Head of caudate nucleus (tissue), 42 donors: ENCODE measurements around the gene VAT1L.

ENCODE experiments used
- DNase-seq, 42 donors: peaks; one replicate each; pipeline versions ENCODE4 v3.0.0 to v3.0.0-alpha.2; 2020 to 2021; ENCODE audit warnings: mixed read lengths in 7 of 42
- intact Hi-C: fragments of 100-400 bp; cut with DNase I; formaldehyde crosslinking; loops from one replicate; pipeline ENCODE4 v1.15.0; 2022

Gene VAT1L

DNA sequence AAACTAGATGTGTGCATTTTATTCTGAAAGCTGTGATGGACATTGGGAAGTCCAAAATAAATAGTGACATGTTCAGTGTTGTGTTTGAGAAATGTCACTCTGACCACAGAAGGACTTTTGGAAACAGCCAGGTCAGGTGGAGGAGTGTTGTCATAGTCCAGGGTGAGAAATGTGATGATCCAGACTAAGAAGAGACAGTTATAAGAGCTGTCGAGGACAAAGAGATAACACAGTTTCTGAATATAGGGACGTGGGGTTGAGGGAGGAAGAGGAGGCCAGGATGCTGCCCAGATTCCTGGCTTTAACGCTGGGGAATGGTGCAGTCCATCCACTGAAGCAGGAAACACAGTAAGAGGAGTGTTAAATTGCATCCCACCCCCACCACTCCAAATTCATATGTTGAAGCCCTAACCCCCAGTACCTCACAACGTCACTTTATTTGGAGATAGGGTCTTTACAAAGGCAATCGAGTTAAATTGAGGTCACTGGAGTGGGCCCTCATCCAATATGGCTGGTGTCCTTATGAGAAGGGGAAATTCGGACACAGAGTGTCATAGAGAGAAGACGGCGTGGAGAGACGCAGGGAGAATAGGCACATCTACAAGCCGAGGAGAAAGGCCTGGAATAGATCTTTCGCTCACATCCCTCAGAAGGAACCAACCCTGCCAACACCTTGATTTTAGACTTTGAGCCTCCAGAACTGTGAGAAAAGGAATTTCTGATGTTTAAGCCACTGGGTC, 71.3 kb downstream of the VAT1L start:
- no peak for DNase-seq

DNA sequence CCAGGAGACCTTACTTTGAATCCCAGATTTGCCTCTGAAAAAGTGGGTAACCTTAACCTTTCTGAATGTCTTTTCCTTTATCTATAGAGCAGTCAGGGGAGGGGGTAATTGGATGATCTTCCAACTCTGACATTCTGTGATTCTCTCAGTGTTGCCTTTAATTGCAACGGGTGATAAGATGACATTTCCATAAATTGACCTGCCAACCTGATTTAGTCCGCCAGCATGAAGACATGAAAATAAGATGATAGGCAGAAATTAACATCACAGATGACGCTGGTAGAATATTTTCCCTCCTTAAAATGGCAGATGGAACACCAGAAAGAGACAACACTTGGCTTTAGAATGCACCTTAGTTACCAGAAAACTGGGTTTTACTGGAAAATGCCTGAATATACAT, 72.6 kb downstream of the VAT1L start:
- intact Hi-C loops: no loop called here
- DNase-seq: no peak

More for the DNA sequence above, 71.3 kb downstream of the VAT1L start:
- intact Hi-C loops: no loop called here

DNA sequence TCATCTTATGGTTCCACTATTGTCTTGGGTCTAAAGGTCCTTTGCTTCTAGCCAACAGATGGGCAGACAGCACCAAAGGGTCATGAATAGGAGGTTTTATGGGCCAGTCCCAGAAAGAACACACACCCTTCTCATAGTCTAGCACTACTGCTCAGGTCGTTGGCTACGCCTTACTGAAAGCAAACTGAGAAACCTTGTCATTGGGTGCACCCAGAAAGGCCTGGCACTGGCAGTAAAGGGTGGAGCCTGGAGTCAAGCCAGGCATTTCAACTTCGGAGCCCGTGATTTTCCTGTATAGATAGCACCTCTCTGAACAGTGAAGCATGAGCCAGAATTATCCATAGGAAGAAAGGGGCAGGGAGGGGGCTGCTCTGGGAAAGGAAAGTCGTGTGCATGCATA, 74.9 kb downstream of the VAT1L start:
- intact Hi-C loops: no loop called here
- no peak for DNase-seq

DNA sequence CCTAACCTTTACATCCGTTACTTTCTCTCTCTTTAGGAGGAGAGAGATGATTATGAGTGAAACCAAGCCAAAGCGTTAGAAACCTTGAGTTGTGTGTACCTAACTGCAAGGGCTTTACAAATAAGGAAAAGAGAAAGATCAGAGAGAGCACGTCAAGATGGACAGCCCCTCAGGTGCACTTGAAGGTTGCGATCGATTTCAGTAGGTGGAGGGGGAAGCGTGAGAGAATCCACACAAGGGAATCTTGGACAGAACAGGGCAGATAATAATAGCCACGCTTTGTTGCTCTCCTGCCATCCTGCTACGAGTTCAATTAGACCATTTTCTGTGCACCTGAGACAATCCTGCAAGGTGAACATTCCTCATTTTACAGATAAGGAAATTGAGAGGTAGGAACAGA, 78.4 kb downstream of the VAT1L start:
- no peak for DNase-seq
- intact Hi-C loops: no loop called here

DNA sequence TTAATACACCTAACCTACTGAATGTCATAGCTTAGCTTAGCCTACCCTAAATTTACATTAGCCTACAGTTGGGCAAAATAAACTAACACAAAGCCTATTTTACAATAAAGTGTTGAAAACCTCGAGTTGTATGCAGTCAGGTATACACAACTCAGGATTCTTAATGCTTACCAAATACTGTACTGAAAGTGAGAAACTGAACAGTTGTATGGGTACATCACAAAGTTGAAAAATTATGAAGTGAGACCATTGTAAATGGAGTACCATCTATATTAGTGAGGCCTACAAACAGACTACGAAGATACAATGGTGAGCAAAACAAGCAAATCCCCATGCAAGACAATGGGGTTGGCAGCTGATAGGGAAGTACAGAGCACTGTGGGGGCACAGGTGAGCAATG, 79.7 kb downstream of the VAT1L start:
- intact Hi-C loops: no loop called here
- DNase-seq: no peak

DNA sequence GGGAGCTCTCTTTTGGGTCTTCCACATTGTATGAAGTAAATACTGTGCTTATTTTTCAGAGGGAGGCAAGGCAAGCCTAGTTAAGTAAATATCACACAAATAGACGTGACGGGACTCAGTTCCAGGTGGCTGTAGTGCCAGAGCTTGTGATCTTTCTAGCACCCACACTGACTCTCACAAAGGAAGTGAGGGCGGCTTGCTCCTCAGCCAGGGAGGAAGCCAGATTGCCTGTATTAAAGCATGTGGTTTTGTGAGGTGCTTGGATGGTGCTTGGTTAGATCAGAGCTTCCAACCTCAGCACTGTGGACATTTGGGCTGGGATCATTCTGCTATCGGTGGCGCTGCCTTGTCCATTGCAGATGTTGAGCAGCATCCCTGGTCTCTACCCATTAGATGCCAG, 80.1 kb downstream of the VAT1L start:
- intact Hi-C loops: no loop called here
- DNase-seq: peak in 11 of 42 donors; percentile 6 to 63 (median 39)

DNA sequence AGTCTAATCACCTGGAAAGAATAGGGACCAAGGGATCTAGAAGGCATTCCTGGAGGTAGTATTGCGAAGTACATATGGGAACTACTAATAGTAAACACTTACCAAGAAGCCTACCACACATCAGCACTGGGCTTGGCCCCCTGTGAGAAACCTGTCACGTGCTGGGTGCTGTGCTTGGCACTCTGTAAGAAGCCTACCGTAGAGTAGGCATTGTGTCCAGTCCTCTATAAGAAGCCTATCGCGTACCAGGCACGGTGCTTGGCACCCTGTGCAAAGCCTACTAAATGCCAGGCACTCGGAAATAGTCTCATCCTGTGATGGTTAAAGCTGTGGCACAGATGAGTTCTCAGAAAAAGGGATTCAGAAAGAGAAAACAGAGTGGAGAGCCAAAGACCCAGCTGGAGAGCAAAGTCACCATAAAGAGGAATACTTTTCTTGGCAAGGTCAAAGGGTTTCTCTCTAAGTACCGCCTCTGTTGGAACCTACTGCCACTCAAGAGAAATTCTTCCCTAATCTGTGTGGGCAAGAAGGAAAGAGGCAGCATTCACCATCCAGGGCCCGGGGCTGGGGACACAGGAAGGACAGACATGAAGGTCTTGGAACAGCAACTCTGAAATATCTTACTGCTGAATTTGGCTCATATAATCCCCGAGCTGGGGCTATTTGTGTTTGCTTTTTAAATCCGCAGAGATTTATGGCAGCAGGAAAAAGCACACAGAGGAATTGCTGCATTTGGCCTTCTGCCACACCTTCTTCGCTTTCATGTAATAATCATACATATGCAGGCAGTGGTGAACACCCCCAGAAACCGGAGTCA, 81.8 kb downstream of the VAT1L start:
- DNase-seq: no peak
- intact Hi-C loops: no loop called here

DNA sequence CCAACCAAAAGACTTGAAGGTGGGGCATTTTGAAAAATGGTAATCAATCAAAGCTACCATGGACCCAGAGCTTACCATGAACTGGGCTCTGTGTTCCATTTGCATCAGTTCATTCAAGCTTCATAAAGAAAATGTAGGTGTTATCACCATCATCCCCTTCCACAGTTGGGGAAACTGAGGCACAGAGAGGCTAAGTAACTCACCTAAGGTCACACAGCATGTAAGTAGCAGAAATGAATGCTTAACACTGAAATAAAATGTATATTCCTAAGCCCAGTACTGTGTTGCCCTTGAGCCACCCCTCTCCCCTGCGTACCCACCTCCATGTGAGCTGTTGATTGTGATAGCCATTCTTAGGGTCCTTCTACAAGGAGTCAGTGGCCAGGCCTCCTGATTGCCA, 83.6 kb downstream of the VAT1L start:
- DNase-seq: no peak
- intact Hi-C loops: no loop called here

DNA sequence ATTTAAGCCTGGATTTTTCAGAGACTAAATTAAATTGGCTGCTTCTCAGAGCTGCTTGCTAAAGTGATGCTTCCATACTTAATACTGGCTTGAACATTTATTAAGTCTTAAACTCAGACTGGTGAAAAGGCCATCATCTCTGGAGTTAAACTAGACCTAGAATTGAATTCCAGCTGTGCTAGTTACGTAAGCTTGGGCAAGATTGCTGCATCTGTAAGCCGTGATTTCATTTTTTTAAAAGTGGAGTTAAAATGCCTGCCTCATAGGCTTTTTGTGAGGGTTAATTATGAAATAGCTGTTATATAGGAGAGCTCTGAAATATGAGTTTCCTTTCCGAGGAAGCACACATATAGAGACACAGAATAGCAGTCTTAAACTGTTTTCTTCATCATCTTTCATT, 84.7 kb downstream of the VAT1L start:
- no peak for DNase-seq
- intact Hi-C loops: no loop called here

DNA sequence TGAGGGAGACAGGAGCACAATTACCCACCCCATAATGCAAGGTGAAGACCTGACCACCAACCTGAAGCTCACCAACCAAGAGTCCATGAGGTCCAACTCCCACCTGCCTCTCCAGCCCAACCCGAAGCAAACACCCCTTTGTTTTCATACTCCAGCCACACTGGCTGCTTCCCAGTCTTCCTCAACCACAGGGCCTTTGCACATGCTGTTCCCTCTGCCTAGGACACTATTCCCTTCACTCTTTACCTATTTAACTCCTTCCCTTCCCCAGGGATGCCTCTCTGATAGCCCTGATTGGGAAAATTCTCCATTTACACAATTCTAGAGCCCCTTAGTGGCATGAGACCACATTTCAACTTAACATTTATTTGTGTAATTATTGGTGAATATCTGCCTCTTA, 86.0 kb downstream of the VAT1L start:
- DNase-seq: no peak
- intact Hi-C loops: no loop called here

DNA sequence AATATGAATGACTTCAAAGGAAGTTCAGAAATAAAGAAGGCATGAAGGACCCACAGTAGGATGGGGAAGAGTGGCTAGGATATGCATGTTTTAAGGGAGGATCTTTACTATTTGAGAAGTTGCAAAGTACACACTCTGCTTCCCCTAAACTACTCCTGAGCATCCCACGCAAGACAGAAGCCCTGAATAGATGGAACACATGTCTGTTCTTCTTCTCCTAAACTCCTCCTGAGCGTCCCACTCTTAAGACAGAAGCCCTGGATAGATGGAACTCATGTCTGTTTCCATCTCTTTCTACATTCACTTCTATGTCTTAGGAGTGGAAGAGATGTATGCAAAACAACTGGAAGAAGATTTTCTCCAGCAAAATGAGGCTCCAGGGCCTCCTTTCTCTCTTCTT, 88.4 kb downstream of the VAT1L start:
- DNase-seq: peak in 16 of 42 donors; percentile 13 to 73 (median 40)
- intact Hi-C loops: no loop called here

DNA sequence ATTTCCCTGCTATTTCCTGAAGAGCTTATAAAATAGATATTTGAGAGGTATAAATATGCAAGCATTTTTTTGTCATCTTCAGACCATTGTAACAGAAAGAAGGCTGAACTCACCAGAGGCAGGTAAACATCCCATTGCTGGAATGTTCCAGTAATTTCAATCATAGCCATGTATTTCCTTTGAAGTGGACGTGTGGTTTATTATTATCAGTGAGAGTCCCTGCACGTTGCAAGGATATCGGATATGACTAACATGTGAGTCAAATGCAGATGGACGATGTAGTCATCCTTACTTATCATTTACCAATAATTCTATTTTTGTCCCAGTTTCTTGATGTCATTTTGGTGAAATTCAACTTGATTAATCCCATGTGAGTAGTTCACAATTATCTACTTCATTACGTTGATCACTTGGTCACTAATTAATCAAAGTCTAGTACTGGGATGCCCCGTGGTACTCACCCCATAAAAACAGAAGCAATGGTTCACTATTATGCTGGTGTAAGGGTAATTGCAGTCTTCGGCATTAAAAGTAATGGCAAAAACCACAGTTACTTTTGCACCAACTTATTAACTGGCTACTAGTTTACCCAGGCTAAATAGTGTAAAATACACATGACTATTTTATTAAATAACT, 89.5 kb downstream of the VAT1L start:
- no peak for DNase-seq
- intact Hi-C loops: no loop called here

DNA sequence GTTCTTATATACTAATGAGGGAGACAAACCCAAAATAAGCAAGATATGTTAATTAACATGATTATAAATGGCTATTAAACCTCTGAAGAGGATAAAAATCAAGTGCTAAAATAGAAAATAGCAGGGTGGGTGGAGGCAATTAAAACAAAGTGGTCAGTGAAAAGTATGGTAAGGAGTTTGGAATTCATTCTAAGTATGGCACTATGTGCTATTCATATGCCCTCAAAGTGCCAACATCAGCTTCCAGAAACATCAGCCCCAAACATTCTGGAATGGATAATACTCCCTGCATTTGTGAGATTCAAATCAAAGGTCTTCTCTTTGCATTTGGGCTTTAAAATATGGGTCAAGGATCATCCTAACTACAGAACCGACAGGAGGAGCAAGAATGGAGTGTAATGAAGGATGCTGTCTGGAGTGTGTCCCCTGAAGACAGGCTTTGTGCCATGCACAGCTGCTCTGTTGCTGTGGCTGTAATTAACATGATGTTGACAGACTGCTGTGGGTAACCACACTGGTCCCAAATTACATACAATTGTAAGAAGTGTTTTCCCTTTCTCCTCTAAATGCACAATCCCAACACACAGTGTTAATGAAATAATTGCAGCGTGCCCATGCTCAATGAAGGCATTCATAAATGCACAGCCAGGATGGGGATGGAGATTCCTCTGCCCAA, 93.1 kb downstream of the VAT1L start:
- DNase-seq: no peak
- intact Hi-C loops: no loop called here

DNA sequence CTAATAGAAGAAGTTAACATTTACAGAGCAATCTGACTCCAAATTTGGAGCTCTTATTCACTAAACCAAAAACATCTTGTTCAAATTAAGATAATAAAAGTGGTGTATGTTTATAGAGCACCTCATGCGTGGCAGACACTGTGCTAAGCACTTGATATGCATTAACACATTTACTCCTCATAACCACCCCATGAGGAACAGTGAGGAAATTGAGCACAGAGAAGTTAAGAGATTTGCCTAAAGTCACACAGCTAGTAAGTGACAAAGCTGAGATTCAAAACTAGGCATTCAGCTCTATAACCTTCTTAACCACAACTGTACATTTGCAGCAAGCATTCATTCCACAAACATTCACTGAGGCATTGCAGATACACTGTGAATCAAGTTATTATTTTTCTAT, 94.0 kb downstream of the VAT1L start:
- DNase-seq: no peak
- intact Hi-C loops: no loop called here

DNA sequence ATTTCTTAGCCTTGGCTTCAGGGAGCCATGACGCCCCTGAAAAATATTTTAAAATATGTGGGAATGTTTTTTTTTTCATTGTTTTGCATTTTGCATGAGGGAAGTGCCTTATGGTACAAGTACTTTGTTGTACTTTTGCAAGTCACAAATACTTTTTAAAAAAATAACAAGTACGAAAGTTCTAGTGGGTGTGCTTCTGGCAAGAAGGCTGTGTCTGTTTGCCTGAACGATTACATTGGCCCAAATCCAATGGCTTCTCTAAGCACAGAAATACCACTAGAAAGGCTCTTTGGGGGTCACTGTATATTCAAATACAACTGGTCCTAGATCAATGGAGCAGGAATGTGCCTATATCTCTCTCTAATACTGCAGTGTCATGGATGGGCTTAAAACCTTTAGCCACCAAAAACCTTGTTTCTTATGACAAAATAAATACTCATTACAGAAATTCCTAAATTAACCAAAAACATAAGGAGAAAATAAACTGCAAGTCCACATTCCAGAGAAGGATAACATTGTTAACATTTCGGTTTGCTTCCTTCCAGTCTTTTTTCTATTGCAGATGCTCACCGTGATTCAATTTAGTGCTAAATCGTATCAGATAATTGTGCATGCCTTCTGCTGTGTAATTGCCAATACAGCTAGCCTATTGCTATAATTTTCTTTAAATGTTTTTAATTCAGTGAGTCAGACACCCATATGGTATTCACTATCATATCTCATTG, 97.4 kb downstream of the VAT1L start:
- DNase-seq: no peak
- intact Hi-C loops: no loop called here

DNA sequence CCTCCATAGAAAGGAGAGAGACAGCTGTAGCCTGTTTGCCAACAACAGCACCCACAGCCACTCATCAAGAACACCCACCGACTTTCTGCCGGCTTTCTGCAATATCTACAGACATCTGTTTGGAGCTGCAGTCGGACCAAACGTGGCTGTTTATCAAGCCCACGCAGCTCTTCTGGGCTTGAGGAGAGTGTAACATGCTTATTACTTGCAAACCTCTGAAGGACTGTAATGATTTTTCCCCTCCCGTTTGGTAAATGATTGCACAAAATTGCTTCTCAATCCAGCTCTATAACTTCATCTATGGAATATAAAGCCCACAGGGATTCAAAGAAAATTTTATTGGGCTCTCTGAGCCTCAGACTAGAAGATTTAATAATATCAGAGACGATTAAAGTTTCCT, 100.5 kb downstream of the VAT1L start:
- intact Hi-C loops: no loop called here
- no peak for DNase-seq

DNA sequence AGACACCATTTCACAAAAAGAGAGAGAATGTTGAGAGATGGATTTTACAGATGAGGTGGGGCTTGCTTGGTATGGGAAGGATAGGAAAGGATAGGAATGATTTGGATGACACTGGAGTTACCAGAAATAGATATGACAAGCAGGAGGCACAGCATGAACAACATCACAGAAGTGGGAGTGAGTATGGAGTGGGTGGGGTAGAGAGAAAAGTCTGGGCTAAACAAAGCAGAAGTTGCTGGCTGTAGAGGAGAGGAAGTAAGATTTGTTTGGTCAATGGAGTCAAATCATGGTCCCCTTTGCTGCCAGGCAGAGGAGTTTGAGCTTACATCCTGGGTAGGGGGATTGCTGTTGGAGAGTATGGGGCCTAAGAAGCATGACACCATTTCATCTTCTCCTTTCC, 101.7 kb downstream of the VAT1L start:
- DNase-seq: peak in 11 of 42 donors; percentile 7 to 70 (median 28)
- intact Hi-C loops: no loop called here

DNA sequence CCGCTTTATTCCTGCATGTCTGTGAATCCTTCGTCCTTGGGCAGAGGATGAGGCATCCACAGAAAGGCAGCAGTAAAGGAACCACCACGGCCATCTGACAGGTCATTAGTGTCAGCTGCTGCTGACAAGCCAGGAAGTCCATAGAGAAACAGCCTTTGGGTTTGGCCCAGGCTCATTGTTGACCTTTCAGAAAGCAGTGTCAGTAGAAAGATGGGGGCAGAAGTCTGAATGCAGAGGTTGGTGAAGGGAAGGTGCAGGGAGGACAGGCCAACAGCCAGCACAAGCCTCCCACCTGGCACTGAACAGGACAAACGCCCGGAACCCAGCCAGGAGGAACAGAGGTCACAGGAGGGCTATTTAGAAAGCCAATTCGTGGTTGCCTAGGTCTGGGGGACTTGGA, 105.8 kb downstream of the VAT1L start:
- intact Hi-C loops: no loop called here

DNA sequence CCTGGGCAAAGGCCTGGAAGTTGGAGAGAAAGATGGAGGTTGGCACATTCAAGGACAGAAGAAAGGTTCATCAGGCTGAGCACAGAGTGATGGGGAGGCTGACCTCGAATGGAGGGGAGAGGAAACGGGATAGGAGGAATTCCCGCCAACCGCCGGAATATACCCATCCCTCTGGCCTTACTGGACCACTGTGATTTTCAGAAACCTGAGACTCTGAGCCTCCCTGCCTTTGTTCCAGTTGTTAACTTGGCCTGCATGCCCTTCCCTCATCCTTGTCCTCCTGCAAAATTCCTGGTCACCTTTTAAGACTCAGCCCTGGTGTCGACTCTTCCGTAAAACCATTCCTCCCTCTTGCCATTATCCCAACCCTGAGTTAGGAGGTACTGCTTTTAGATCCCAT, 107.6 kb downstream of the VAT1L start:
- intact Hi-C loops: no loop called here
- DNase-seq: no peak

More for the DNA sequence above, 105.8 kb downstream of the VAT1L start:
- DNase-seq: no peak
